IMR-90 (cell line): ENCODE data around the gene PDE8B. TPM values are rescaled to one million over a fixed set of nuclear protein-coding genes. Genes with fewer than 3 reads are reported as not detected.

Experiments used
- ATAC-seq: fragments of 200-7000 bp; cut with Tn5 transposase; 2 replicates; pipeline ENCODE4 v1.9.1; 2020; ENCODE audit warnings: low read depth, mild to moderate bottlenecking, moderate library complexity
- BruUV-seq: library from RNA; stranded (reverse); fragments of 400-500 nt; replicated peaks from 2 replicates; lab custom pipeline; 2021; lab: Mats Ljungman, UMichigan
- CTCF ChIA-PET: fragments of 300-600 bp; formaldehyde crosslinking; extraction: SDS; loops from one replicate; lab custom pipeline; 2021; ENCODE audit warnings: antibody characterized with exemption; lab: Yijun Ruan, JAX
- POLR2A ChIA-PET: fragments of 300-600 bp; sonication (Branson Sonifier 250); formaldehyde crosslinking; loops from one replicate; lab custom pipeline; 2022; ENCODE audit warnings: antibody characterized with exemption; ENCODE audit not compliant: unreplicated experiment; lab: Charles Lee
- DNase-seq: peaks from one replicate; pipeline ENCODE4 v3.0.0; 2013
- H2AFZ ChIP-seq: replicated peaks from 2 replicates; pipeline ENCODE3; 2013; ENCODE audit warnings: low read length, mild to moderate bottlenecking; ENCODE audit not compliant: poor library complexity
- H2AK5ac ChIP-seq: 2 replicates; pipeline ENCODE4 v1.6.1; 2013; ENCODE audit warnings: low read depth, low read length, inconsistent platforms
- H2AK9ac ChIP-seq: replicated peaks from 2 replicates; pipeline ENCODE3; 2013; ENCODE audit warnings: mild to moderate bottlenecking, low read depth, low read length, moderate library complexity; ENCODE audit not compliant: poor library complexity
- H2BK120ac ChIP-seq: 2 replicates; pipeline ENCODE4 v1.6.1; 2013; ENCODE audit warnings: low read depth, low read length, inconsistent platforms
- H2BK15ac ChIP-seq: 3 replicates; pipeline ENCODE4 v1.6.1; 2013; ENCODE audit warnings: low read depth, low read length, inconsistent platforms
- H2BK20ac ChIP-seq: 2 replicates; pipeline ENCODE4 v1.6.1; 2013; ENCODE audit warnings: low read depth, mild to moderate bottlenecking, inconsistent platforms, low read length, moderate library complexity
- H2BK5ac ChIP-seq: 2 replicates; pipeline ENCODE4 v1.6.1; 2013; ENCODE audit warnings: mild to moderate bottlenecking, low read depth, low read length, inconsistent platforms; ENCODE audit not compliant: poor library complexity, severe bottlenecking
- H3K14ac ChIP-seq: replicated peaks from 2 replicates; pipeline ENCODE4 v1.6.1; 2013; ENCODE audit warnings: low read depth, low read length, inconsistent platforms
- H3K18ac ChIP-seq: 2 replicates; pipeline ENCODE4 v1.6.1; 2013; ENCODE audit warnings: low read depth, low read length, control low read depth
- H3K23ac ChIP-seq: 2 replicates; pipeline ENCODE4 v1.6.1; 2013; ENCODE audit warnings: low read depth, low read length, inconsistent platforms
- H3K27ac ChIP-seq: 2 replicates; pipeline ENCODE4 v1.5.1; 2013; ENCODE audit warnings: mild to moderate bottlenecking, control low read depth, low read length; ENCODE audit not compliant: insufficient read depth
- H3K27me3 ChIP-seq: 2 replicates; pipeline ENCODE4 v1.6.1; 2013; ENCODE audit warnings: low read length; ENCODE audit not compliant: control insufficient read depth, insufficient read depth
- H3K36me3 ChIP-seq: 2 replicates; pipeline ENCODE4 v1.6.1; 2013; ENCODE audit warnings: low read length, mixed read lengths; ENCODE audit not compliant: control insufficient read depth, insufficient read depth
- H3K4ac ChIP-seq: 2 replicates; pipeline ENCODE4 v1.6.1; 2013; ENCODE audit warnings: low read depth, low read length, inconsistent platforms
- H3K4me1 ChIP-seq: 2 replicates; pipeline ENCODE4 v1.6.1; 2013; ENCODE audit warnings: low read length, mixed read lengths; ENCODE audit not compliant: control insufficient read depth, insufficient read depth
- H3K4me2 ChIP-seq: 2 replicates; pipeline ENCODE4 v1.6.1; 2013; ENCODE audit warnings: low read depth, mild to moderate bottlenecking, control low read depth, low read length, moderate library complexity
- H3K4me3 ChIP-seq: 2 replicates; pipeline ENCODE4 v1.5.1; 2013; ENCODE audit warnings: low read depth, mild to moderate bottlenecking, control low read depth, low read length, moderate library complexity; ENCODE audit not compliant: insufficient read depth
- H3K56ac ChIP-seq: 2 replicates; pipeline ENCODE4 v1.6.1; 2013; ENCODE audit warnings: low read length, inconsistent platforms; ENCODE audit not compliant: insufficient read depth; ENCODE audit errors: extremely low read depth
- H3K79me1 ChIP-seq, 2 experiments: 2 replicates each; pipeline ENCODE4 v1.6.1; 2013; ENCODE audit warnings: low read length in 2 of 2, inconsistent platforms in 1 of 2, low read depth in 1 of 2
- H3K9ac ChIP-seq: 2 replicates; pipeline ENCODE4 v1.6.1; 2013; ENCODE audit warnings: low read depth, low read length, control low read depth
- H3K9me1 ChIP-seq: 2 replicates; pipeline ENCODE4 v1.6.1; 2013; ENCODE audit warnings: low read length, inconsistent platforms; ENCODE audit not compliant: insufficient read depth
- H3K9me3 ChIP-seq: 2 replicates; pipeline ENCODE4 v1.6.1; 2013; ENCODE audit warnings: low read length; ENCODE audit not compliant: control insufficient read depth, insufficient read depth
- H4K20me1 ChIP-seq: 2 replicates; pipeline ENCODE4 v1.6.1; 2013; ENCODE audit warnings: low read length, inconsistent platforms; ENCODE audit not compliant: insufficient read depth
- H4K5ac ChIP-seq: 2 replicates; pipeline ENCODE4 v1.6.1; 2013; ENCODE audit warnings: mild to moderate bottlenecking, low read depth, low read length, control low read depth
- H4K8ac ChIP-seq, 2 experiments: 2 replicates each; pipeline ENCODE4 v1.6.1; 2013; ENCODE audit warnings: low read depth in 2 of 2, low read length in 2 of 2, control low read depth in 1 of 2, inconsistent platforms in 1 of 2
- H4K91ac ChIP-seq: 2 replicates; pipeline ENCODE4 v1.6.1; 2013; ENCODE audit warnings: low read depth, low read length, inconsistent platforms; ENCODE audit not compliant: insufficient read depth
- BHLHE40 ChIP-seq: fragments of 150-350 bp; IDR thresholded peaks from 2 replicates; pipeline ENCODE4 v1.6.1; 2016; ENCODE audit warnings: mild to moderate bottlenecking, low read depth, low read length
- CEBPB ChIP-seq: IDR thresholded peaks from 2 replicates; pipeline ENCODE4 v1.6.1; 2012; ENCODE audit warnings: low read depth, low read length, improper control_type of control experiment
- CHD1 ChIP-seq: IDR thresholded peaks from 2 replicates; pipeline ENCODE4 v1.6.1; 2012; ENCODE audit warnings: low read depth, low read length, improper control_type of control experiment
- MAFK ChIP-seq: IDR thresholded peaks from 2 replicates; pipeline ENCODE4 v1.6.1; 2012; ENCODE audit warnings: low read depth, low read length, improper control_type of control experiment
- MAZ ChIP-seq: IDR thresholded peaks from 2 replicates; pipeline ENCODE4 v1.6.1; 2012; ENCODE audit warnings: low read depth, mild to moderate bottlenecking, low read length, improper control_type of control experiment, moderate library complexity, borderline replicate concordance
- MXI1 ChIP-seq: IDR thresholded peaks from 2 replicates; pipeline ENCODE4 v1.6.1; 2012; ENCODE audit warnings: low read depth, mild to moderate bottlenecking, low read length, moderate library complexity, borderline replicate concordance
- NFE2L2 ChIP-seq: fragments of 150-350 bp; IDR thresholded peaks from 2 replicates; pipeline ENCODE4 v1.6.1; 2016; ENCODE audit warnings: low read depth, mild to moderate bottlenecking, low read length
- POLR2A ChIP-seq: IDR thresholded peaks from 2 replicates; pipeline ENCODE4 v1.6.1; 2012; ENCODE audit warnings: mild to moderate bottlenecking, low read depth, low read length
- RAD21 ChIP-seq: IDR thresholded peaks from 2 replicates; pipeline ENCODE4 v1.6.1; 2012; ENCODE audit warnings: low read length, improper control_type of control experiment
- RCOR1 ChIP-seq: IDR thresholded peaks from 2 replicates; pipeline ENCODE4 v1.6.1; 2012; ENCODE audit warnings: mild to moderate bottlenecking, low read length, improper control_type of control experiment; ENCODE audit not compliant: insufficient replicate concordance
- RFX5 ChIP-seq: IDR thresholded peaks from 2 replicates; pipeline ENCODE4 v1.8.0; 2012; ENCODE audit warnings: low read depth, mild to moderate bottlenecking, low read length, moderate library complexity
- SMC3 ChIP-seq: fragments of 150-350 bp; IDR thresholded peaks from 2 replicates; pipeline ENCODE4 v1.6.1; 2016; ENCODE audit warnings: low read depth, mild to moderate bottlenecking, antibody characterized with exemption, low read length, moderate library complexity
- WGBS, 2 experiments: methylation state at CpG; one replicate each; pipeline versions ENCODE4 v1.1.5 to v1.1.7; 2013; ENCODE audit warnings: missing lambda C conversion rate in 2 of 2; ENCODE audit not compliant: insufficient read length in 1 of 2; ENCODE audit errors: extremely low coverage in 2 of 2; 5-methylcytosine and 5-hydroxymethylcytosine counted together
- dilution Hi-C: fragments of 300-500 bp; cut with HindIII; formaldehyde crosslinking; loops from one replicate; pipeline ENCODE4 v1.14.3; 2018; ENCODE audit warnings: low sequenced_read_pairs; ENCODE audit not compliant: unreplicated experiment
- in situ Hi-C: fragments of 300-500 bp; cut with MboI; formaldehyde crosslinking; loops from 3 replicates; pipeline ENCODE4 v1.14.3; 2019; ENCODE audit warnings: low sequenced_read_pairs, inconsistent platforms, mixed read lengths
- intact Hi-C: fragments of 100-400 bp; cut with micrococcal nuclease; formaldehyde crosslinking; loops from 2 replicates; pipeline ENCODE4 v1.10.0; 2022
- polyA plus RNA-seq, 3 experiments: library from polyadenylated mRNA; depleted of rRNA; stranded (reverse); fragments of >200 nt; gene quantifications; 2 replicates each; pipeline ENCODE4 v1.2.3, GENCODE V29; 2012; ENCODE audit warnings: low replicate concordance in 1 of 3
- total RNA-seq: library from RNA; depleted of rRNA; stranded (reverse); fragments of >200 nt; gene quantifications from 2 replicates; pipeline ENCODE4 v1.2.3, GENCODE V29; 2012
- TF ChIP-seq, protein P1 (sequence below): conservative IDR thresholded peaks from 2 replicates; pipeline ENCODE4 v1.5.1; 2012; ENCODE audit warnings: mild to moderate bottlenecking, low read depth, low read length, improper control_type of control experiment
- TF ChIP-seq, protein P2 (sequence below): fragments of 150-350 bp; IDR thresholded peaks from 2 replicates; pipeline ENCODE4 v1.6.1; 2017; ENCODE audit warnings: mild to moderate bottlenecking, antibody characterized with exemption, low read length, low read depth

The PDE8B gene
- total and polyA plus RNA-seq, 2 of the 4 experiments (the other 2 are of a cell fraction), result under 0.01 to 0.03 TPM

DNA sequence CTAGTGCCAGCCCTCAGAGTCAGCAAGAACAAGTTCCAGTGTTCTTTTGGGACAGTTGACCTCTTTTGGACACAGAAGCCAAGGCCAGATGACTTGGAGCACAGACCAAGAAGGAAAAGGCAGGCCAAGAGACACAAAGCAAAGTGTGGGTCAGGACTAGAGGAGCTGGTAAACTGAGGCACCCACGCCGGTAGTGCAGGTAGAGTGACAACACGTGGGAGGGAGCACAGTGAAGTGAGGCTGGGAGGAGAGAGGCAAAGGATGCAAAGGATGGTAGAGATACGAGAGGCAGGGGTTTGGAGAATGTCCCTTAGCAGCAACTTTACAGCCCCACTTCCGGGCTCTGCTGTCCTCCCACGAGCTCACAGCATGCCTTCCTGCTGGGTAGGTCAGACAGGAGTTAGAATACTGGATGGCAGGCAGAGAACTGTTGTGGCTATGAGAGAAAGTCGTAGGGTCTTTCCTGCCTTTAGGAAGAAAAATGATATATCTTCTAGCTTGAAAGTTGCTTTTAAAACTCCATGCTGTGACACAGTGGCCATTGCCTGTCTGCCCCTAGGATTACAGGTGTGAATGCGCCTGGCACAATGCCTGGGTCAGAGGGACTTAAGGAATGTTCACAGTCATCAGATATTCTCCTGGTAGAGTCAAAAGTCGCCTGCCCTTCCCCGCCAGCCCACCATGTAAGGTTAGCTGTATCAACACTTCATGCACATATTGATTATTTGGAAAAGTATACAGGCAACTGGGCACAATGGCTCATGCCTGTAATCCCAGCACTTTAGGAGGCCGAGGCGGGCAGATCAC is 97.9 kb downstream of the PDE8B start:
- Histone ChIP-seq H3K79me1 (no peaks in the 10 kb centered on the region), H2BK120ac (no peak overlapping the region), H2BK5ac (no peak overlapping the region), H2AK5ac (no peak overlapping the region), H3K9ac (no peak overlapping the region), H3K4me2 (no peak overlapping the region), H3K4me3 (no peak overlapping the region), H3K27me3 (no peaks in the 10 kb centered on the region; the same call in 1 of the 2 replicates), H3K4me1 (peaks cover 3% of the 10 kb centered on the region; the same call in 1 of the 2 replicates), H3K56ac (no peak overlapping the region), H3K4ac (no peak overlapping the region), H4K5ac (no peak overlapping the region), H3K14ac (no peak overlapping the region), H2BK15ac (no peak overlapping the region; the same call in 2 of the 3 replicates), H4K8ac (no peak overlapping the region), H3K18ac (no peak overlapping the region), H2AK9ac (no peak overlapping the region), H3K9me1 (peaks cover 12% of the 10 kb centered on the region; the same call in 1 of the 2 replicates), H2AFZ (no peak overlapping the region), H4K91ac (no peak overlapping the region), H3K23ac (no peak overlapping the region), H3K36me3 (no peaks in the 10 kb centered on the region), H3K27ac (no peak overlapping the region), H3K9me3 (no peaks in the 10 kb centered on the region), H4K20me1 (no peaks in the 10 kb centered on the region), H2BK20ac (no peak overlapping the region)
- dilution Hi-C loops, result no loop called here
- WGBS, 2 experiments, result 81% methylated on average over 4 of the region's 12 CpGs; no CpG with 5 or more reads in 1 of the 2 experiments
- ATAC-seq (no peak), DNase-seq (no peak)
- no TSS peak for BruUV-seq
- ChIA-PET CTCF (no interaction called here), POLR2A (no interaction called here)
- TF ChIP-seq, protein P1, sequence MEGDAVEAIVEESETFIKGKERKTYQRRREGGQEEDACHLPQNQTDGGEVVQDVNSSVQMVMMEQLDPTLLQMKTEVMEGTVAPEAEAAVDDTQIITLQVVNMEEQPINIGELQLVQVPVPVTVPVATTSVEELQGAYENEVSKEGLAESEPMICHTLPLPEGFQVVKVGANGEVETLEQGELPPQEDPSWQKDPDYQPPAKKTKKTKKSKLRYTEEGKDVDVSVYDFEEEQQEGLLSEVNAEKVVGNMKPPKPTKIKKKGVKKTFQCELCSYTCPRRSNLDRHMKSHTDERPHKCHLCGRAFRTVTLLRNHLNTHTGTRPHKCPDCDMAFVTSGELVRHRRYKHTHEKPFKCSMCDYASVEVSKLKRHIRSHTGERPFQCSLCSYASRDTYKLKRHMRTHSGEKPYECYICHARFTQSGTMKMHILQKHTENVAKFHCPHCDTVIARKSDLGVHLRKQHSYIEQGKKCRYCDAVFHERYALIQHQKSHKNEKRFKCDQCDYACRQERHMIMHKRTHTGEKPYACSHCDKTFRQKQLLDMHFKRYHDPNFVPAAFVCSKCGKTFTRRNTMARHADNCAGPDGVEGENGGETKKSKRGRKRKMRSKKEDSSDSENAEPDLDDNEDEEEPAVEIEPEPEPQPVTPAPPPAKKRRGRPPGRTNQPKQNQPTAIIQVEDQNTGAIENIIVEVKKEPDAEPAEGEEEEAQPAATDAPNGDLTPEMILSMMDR, result no peak
- TF ChIP-seq NFE2L2 (no peak), POLR2A (no peak), CEBPB (no peak), RCOR1 (no peak), BHLHE40 (no peak), RFX5 (no peak), RAD21 (no peak), MAZ (no peak), CHD1 (no peak), MXI1 (no peak), MAFK (no peak), SMC3 (no peak)
- TF ChIP-seq, protein P2, sequence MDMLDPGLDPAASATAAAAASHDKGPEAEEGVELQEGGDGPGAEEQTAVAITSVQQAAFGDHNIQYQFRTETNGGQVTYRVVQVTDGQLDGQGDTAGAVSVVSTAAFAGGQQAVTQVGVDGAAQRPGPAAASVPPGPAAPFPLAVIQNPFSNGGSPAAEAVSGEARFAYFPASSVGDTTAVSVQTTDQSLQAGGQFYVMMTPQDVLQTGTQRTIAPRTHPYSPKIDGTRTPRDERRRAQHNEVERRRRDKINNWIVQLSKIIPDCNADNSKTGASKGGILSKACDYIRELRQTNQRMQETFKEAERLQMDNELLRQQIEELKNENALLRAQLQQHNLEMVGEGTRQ, result no peak
- intact Hi-C loops, result loop anchor here (10.0 kb wide), 1 partner anchor 1676 kb away; the partner anchor contains the start of gene ARSB
- in situ Hi-C loops, result no loop called here
